GM20431 (cell line): ENCODE measurements around the gene ASGR1.

Experiments used
- in situ Hi-C: fragments of 300-500 bp; cut with MseI, MboI; formaldehyde crosslinking; loops from one replicate; pipeline ENCODE4 v1.15.0; 2020; ENCODE audit warnings: low sequenced_read_pairs; ENCODE audit not compliant: unreplicated experiment

Gene ASGR1, protein sequence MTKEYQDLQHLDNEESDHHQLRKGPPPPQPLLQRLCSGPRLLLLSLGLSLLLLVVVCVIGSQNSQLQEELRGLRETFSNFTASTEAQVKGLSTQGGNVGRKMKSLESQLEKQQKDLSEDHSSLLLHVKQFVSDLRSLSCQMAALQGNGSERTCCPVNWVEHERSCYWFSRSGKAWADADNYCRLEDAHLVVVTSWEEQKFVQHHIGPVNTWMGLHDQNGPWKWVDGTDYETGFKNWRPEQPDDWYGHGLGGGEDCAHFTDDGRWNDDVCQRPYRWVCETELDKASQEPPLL

DNA sequence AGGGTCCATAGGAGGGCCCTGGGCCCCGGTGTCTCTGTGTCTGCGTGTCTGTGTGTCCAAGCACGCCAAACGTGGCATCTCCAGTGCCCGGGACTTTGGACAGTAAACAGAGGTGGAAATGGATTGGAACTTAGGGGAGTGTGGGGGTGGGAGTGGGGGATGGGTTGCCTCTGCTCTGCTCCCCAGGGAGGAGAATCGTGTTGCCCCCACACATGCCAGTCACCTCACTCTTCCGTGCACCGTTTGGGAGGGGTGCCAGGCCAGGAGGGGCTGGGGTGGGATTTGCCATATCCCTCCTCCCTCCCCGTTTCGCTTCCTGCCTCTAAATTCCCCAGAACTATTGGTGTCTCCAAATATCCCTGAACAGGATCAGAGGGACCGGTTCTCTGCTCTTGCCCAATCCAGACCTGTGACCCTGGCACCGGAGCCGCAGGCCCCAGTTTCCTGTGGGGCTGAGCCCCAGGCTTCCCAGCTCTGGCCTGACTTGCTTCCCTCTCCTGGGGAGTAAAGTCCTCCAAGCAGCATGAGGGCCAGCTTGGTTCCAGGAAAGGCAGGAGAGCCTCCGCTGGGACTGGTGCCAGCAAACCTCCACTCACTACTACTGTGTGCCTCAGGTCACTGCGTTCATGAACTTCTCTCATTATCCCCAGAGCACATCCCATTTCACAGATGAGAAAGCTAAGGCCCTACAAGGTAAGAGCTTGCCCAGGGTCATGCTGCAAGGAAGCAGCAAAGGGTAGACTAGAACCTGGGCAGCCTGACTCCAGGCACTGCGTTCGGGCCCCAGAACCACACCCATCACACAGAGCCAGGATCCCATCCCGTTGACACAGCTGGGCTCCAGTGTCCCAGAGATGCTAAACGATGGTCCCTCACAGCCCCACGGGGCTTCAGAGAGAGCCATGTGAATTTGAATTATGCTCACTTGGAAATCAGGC lies at the start of gene ASGR1:
ASGR1 (minus strand) TSS at position 54 of the 938 bp plus-strand sequence. CDS start 807 bp downstream, outside the sequence.
- in situ Hi-C loops = no loop called here

DNA sequence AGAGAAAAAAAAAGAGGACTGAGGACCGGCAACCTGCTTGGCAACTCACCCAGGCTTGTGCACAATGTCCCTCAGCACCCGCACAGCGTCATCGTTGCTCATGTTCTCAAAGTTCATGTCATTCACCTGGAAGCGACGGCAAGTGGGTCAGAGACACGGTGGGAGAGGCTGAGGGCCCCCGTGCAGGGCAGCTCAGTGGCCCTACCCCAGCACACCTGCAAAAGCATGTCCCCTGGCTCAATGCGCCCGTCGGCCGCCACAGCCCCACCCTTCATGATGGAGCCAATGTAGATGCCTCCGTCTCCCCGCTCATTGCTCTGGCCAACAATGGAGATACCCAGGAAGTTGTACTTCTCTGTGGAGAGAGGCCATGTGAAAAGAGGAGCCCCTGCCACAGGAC lies 49.8 kb upstream of the ASGR1 start:
- in situ Hi-C loops = no loop called here

DNA sequence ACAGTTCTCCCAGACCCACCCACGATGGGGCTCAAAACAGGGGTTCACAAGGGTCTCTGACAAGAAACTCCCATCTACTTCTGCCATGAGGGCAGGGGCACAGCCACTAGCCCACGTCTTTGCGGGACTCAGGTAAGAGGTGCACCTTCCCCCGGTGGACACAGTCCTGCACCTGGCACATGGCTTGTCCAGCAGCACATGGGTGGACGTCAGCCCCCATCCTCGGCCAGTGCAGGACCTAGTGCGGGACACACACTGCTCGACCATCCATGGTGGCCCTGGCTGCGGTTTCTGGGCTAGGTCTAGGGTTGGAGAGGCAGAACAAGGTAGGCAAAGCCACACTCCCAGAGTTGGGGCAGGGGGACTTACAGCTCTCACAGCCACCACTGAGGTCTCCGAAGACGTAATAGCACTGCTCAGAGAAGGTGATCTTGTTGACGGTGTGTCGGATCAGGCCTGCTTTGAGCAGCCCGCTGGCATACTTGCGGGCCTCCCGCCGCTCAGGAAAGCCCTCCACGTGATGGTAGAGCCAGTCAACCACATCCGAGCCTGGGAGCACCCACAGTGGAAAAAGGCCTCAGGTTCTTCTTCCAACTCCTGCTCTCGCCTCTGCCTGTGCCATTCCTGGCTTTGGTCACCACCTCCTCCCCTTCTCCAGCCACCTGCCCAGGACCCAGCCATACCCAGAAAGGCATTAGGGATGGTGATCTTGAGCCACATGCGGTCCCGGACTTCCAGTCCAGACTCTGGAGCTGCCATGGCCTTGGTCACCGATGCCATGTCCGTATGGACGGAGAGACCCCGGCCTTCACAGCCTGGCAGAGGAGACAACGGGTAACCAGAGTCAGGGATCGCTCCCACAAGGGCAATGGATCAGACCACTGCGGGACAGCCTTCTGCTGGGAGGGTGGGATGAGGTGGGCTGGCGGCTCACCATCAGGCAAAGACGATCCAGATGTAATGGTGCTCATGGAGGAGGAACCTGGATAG lies 47.8 kb upstream of the ASGR1 start:
- in situ Hi-C loops = no loop called here

DNA sequence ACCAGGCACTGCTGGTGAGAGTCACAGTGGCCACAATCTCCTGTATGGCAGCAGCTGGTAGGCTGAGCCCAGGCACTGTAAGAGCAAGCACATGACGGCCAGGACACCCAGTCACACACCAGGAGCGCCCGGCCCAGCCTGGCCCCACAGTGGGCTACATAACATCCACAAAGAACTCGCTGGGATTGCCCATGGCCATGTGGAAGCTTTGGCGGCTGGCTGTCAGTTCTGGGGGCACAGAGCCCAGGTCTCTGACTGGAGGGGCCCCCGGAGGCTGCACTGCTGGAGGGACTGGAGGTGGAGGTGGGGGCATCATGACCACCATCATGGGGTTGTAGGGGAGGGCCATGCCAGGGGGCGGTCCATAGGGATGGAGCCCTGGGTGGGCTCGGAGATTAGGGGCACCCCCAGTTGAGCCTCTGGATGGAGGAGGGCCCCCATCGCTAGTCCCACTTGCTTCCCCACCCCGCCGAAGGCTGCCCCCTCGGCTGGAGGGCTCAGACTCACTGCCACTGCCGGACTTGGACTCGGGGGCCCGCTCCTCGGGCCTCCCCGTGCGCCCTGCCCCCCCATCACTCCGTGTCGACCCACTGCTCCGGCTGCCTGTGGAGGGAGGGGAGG lies 46.7 kb upstream of the ASGR1 start:
- in situ Hi-C loops = no loop called here

DNA sequence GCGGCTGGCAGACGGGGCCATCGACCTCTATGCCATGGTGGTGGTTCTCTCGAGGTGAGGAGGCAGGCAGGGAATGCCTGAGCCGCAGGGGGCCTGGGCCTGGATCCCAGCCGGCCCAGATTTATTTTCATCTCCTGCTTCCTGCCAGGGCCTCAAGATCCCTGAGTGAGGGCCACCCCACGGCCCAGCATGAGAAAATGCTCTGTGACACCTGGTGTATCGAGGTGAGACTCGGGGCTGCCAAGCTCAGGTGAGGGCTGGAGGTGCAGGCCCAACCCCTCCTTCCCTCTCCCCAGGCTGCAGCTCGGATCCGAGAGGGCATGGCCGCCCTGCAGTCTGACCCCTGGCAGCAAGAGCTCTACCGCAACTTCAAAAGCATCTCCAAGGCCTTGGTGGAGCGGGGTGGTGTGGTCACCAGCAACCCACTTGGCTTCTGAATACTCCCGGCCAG lies 45.5 kb upstream of the ASGR1 start:
- in situ Hi-C loops = no loop called here

DNA sequence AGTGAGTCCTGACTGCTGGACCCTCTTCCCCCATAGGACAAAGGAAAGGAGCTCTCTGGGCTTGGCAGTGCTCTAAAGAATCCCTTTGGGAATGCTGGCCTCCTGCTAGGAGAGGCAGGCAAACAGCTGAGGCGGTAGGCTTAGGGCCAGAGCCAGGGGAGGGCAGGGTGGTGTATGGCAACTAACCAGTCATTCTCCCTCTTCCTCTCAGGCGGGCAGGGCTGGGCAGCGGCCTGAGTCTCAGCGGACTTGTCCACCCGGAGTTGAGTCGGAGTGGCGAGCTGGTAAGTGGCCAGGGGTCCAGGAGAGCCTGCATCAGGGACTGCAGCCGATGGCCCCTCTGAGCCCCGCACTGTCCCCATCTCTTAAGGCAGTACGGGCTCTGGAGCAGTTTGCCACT lies 44.9 kb upstream of the ASGR1 start:
- in situ Hi-C loops = no loop called here

DNA sequence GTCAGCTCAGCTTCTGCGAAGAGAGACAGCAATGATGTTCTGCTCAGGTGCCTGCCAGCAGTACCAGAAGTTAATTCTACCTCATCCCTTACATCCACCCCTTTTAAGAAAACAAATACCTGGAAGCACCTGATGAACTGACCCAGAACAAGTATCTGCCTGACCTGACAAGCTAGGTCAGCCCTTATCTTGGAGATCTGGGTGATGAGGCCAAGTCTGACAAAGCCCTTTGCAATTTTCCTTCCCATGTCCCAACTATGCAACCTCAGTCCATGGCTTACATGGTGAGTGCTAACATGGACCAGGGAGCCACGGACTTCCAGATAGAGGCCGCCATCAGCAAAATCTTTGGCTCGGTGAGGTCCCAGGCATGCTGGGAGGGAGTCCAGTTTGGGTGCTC lies 44.2 kb upstream of the ASGR1 start:
- in situ Hi-C loops = no loop called here

DNA sequence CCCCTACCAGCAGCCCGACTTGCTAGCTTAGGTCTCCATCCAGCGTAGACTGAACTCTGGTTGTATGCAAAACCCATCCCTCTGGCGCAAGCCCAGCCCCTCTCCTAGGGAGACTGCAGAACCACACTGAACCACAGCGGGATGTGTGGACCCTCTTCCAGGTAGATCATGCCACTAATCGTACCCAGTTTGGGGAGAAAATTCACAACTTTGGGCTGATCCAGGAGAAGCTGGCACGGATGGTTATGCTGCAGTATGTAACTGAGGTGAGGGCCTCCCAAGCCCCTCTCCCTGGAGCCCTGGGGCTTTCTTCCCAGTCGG lies 43.8 kb upstream of the ASGR1 start:
- in situ Hi-C loops = no loop called here

DNA sequence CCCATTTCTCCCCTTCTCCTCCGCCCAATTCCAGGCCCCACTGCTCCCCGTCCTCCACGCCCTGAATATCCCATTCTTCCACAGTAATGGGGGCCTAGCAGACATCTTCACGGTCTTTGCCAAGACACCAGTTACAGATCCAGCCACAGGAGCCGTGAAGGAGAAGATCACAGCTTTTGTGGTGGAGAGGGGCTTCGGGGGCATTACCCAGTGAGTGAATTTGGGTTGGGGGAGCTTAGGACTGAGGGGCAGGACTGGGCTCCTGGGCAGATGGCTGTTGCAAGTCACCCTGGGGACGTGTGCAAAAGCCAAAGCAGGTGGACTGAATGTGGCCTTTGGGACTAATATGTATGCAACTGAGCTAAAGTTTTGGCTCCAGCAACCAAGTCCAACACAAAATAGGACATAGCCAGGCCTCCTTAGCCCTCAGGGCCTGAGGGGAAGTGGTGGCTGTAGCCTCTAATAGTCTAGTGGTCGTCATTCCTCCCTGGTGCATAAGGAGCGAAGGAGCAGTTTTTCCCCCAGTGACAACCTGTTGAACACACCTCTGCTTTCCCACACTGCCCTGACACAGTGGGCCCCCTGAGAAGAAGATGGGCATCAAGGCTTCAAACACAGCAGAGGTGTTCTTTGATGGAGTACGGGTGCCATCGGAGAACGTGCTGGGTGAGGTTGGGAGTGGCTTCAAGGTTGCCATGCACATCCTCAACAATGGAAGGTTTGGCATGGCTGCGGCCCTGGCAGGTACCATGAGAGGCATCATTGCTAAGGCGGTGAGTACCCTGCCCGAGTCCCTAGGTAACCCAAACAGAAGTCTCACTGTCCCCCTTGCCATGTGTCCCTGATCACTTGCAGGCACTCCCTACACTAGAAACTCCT lies 43.2 kb upstream of the ASGR1 start:
- in situ Hi-C loops = no loop called here

DNA sequence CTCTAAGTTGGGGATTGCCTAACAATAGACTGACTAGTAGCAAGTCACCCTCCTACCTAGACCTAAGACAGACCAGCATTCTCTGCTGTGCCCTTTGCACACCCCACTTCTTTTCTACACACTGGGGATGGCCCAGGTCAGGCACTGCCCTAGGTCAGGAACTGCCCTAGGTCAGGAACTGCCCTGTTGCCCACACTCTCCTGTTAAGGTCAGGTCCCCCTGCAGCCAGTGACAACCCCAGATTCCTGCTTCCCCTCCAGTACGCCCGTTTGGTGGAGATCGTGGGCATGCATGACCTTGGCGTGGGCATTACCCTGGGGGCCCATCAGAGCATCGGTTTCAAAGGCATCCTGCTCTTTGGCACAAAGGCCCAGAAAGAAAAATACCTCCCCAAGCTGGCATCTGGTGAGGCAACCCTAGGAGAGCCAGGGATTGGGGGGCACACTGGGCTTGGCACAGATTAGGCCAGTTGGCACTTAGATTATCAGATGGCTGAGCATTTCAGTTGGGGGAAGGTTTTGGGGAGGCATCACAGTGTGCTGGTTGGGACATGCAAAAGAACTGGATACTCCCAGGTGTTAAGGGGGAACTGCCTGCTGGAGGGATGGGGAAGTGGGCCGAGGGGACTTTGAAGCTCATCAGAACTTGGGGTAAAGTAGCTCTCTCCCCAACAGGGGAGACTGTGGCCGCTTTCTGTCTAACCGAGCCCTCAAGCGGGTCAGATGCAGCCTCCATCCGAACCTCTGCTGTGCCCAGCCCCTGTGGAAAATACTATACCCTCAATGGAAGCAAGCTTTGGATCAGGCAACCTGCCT lies 42.3 kb upstream of the ASGR1 start:
- in situ Hi-C loops = no loop called here

DNA sequence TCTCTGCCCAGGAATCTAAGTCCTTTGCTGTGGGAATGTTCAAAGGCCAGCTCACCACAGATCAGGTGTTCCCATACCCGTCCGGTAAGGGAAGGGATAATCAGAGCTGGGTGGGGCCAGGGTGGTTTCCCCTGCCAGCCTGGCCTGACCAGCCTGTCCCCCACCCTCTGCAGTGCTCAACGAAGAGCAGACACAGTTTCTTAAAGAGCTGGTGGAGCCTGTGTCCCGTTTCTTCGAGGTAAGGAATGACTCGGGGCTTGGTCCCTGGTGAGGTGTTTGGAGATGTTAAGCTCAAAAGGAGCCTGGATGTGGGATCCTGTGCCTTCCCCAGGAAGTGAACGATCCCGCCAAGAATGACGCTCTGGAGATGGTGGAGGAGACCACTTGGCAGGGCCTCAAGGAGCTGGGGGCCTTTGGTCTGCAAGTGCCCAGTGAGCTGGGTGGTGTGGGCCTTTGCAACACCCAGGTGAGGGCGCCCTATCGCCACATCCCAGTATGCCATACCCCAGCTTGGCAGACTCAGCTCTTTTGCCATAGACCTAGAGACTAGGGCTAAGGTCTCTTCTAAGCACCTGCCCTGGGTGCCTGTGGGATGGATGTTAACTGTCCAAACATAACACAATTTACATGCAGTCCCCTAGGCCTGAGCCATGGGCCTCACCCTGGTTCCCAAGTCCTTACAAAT lies 41.6 kb upstream of the ASGR1 start:
- in situ Hi-C loops = no loop called here

DNA sequence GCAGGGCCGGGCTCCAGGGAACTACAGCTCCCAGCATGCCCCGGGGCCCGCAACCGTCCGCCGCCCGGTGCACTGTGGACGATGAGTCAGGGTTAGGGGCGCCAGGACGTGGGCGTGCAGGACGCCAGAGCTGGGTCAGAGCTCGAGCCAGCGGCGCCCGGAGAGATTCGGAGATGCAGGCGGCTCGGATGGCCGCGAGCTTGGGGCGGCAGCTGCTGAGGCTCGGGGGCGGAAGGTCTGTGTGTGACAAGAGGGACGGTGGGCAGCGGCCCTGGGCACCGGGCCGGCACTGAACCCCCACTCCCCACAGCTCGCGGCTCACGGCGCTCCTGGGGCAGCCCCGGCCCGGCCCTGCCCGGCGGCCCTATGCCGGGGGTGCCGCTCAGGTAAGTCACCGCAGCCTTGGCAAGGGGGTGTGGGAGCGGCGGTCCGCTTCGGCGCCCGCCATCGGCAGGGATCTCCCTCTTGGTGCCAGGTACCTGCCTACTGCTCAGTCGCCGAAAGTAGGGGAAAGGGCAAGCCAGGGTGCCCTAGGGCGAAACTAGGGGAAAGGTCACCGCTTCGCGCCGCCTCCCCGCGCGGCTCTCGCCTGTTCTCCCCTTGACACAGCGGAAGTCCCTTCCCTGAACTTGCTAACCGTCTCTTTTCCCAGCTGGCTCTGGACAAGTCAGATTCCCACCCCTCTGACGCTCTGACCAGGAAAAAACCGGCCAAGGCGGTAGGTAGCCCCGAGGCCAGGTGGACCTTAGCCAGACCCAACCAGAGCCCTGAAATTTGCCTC lies 40.8 kb upstream of the ASGR1 start, which contains the start of the genes ACADVL and DLG4:
ACADVL (plus strand) TSS at position 127 of the 781 bp plus-strand sequence; CDS start at position 174, 47 bp downstream.
DLG4 (minus strand) TSS at position 25 of the 781 bp plus-strand sequence.
- in situ Hi-C loops = no loop called here

DNA sequence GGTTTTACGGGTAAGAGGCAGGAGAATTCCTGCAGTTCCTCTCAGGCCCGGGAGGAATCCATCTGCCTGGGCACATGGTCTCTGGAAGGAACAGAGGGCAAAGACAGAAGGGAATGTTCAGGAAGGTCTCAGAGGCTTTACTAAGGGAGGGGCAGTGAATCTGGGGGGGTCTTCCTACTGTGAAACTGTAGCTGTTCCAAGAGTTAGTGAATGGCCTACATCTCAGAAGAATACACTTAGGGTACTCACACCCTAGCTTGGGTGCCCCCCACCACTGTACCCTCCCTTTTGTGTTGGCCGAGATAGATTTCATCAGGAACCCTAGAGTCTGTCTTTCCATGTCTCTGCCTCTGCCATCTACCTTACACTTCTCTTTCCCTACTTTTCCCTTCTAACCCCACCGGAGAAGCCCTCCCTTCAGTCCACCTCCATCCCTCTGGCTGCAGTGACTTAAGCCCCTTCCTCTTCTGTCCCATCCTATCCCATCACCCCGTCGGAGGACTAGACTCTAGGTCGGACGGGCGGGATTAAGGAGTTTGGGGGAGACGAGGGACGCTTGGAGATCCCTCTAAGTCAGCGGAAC lies 40.1 kb upstream of the ASGR1 start:
- in situ Hi-C loops = no loop called here

DNA sequence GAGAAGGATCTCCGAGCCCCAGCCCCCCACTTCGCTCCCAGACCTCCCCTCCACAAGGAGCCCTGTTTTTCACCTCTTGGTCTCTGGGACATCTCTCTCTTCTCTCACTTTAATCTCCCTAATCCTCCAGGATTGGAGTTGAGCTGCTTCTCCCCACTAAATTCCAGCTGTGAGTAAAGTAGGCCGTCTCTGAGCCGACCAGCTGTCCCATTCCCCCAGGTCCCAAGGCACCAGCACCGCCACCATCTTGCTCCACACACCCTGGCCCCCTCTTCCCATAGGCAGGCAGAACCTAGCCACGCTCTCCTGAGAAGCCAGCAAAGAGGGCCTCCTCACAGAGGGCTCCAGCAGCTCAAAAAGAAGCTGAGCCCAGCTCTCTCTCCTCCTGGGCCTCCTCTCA lies 39.6 kb upstream of the ASGR1 start:
- in situ Hi-C loops = no loop called here

DNA sequence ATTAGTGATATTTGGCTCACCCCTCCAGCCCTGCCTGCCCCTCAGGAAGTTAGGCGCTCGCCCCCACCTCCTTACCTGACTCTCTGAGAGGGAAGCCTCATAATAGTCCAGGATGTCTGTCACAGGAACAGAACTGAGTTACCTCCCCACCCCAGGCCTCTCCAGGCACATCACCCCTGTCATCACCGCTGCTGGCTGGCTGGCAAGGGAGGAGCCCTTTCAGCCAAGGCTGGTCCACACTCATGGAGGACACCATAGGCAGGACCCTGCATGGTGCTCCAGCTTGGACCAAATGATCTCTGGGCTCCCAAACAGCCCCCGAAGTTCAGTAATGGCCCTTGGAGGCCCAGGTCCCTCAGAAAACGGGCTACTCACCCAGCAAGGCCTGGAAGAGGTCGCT lies 39.0 kb upstream of the ASGR1 start:
- in situ Hi-C loops = no loop called here
